GM10847 (cell line): Measurements from ENCODE around the gene IFT20.
A peak's percentile ranks its signal among the peaks of the same experiment; 100 is the strongest.

Source experiments
- POLR2A ChIP-seq: IDR thresholded peaks from 2 replicates; pipeline ENCODE4 v1.6.1; 2011; ENCODE audit not compliant: insufficient read length; ENCODE audit errors: extremely low read depth

The IFT20 gene

GRCh38 chr17:28333083-28333746 lies 2.1 kb downstream of the IFT20 start:
- TF ChIP-seq POLR2A = no peak

DNA sequence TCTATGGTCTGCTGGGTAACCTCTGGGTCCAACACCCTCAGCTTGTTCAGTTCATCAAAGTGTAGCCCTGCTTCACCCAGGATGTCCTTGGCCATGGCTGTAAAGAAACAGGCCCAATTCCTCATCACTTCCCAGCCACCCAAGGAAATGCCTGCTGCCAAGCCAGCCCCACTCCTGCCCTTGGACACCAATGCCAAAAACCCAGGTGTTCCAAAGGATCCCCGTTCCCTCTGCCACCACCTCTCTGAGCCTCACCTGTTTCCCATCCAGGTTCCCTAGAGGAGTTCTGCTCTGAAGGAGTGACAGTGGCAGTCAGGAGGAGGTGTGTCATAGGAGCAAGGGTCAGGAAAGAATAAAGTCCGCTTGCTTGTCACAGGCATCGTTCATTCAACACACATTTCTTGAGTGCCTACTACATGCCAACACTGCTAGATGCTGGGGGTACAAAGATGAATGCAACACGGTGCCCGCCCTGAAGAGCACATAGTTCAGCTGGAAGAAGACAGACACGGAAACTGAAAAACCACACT lies 3.3 kb downstream of the IFT20 start:
- TF ChIP-seq POLR2A = no peak

DNA sequence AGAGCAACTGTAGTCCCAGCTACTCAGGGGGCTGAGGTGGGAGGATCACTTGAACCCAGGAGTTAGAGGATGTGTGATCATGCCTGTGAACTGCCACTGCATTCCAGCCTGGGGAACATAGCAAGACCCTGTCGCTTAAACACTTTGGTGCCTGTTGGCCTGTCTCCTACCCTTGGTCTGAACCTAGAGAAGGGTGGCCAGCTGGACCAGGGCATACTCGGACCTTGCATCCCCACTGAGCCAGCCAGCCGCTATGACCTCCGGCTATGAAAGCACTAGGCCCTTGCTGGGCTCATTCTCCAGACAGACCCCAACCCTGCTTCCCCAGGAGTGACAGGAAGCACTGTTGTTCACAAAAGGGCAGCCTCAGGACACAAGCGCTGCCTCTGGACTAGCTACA lies 4.6 kb downstream of the IFT20 start:
- TF ChIP-seq POLR2A = no peak

DNA sequence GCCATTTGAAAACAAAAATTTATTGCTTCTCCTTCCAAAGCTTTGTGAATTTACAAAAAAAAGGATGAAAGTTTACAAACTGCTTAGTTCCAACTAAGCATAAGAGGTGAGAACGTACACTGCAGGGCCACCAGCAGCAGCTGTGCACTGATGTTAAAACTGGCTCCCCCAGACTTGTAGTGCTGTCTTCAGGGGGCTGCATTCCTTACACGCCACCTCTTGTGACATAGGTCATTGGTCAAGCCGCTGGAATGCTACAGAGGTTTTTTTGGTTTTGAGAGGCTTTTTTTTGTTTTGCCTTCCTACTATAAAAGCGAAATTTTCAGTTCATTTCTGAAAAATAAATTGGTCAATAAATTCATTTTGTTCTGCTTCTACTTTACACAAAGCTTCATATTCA lies 6.9 kb downstream of the IFT20 start:
- no peak for TF ChIP-seq POLR2A

DNA sequence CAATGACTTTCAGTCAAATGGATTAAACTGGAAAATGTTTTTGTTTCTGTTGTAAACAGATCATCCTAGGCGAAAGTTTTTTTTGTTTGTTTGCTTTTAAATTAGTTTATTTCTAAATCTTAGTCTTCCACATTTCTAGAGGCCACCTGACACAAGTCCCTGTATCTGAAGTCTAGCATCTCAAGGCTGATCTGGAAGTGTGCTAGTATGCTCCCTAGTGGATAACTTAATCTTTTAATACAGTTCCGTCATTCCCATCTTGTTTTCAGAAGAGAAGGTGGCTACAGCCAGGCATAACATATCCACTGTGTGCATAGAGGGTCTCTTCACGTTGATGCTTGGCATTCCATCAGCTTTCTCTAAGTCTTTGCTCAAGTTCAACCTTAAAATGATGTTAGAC lies 7.6 kb downstream of the IFT20 start:
- TF ChIP-seq POLR2A = no peak

GRCh38 chr17:28327031-28327607 lies 8.2 kb downstream of the IFT20 start:
- no peak for TF ChIP-seq POLR2A

DNA sequence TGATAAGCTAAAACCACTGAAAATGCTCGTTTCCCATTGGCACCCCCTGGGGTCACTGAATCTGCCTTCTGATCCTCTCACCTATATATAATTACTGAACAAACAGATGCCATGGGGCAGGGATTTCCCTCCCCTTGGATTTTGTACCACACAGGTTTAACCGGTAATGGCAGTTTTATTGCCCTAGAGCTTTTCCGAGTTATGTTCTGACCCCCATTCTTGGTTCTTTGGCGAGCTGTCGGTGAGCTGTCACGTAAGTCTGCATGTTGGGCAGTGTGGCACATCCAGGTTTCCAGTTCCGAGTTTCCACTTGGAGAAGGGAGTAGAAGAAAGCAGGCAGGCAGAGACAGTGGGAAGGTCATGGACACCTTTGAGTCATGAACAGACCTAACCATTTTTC lies 9.2 kb downstream of the IFT20 start:
- TF ChIP-seq POLR2A = no peak

DNA sequence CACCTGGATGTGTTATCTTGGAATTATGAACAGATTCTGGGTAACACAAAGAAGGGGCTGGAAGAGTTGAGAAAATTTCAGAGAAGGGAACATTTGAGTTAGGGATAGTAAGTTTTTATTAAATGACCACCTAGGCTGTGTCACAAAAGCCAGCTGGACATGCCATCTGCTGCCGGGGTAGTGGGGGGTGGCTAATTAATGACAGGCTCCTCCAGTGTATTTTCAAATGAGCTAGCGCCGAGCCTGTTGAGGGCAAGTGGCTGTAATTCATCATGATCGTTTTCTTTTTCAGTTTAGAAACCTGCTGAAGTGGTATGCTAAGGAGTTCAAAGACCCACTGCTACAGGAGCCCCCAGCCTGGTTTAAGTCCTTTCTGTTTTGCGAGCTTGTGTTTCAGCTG lies 10.1 kb downstream of the IFT20 start:
- TF ChIP-seq POLR2A = no peak

- TF ChIP-seq POLR2A = no peak
Measured at GRCh38 chr17:28324781-28325180, 10.5 kb downstream of the IFT20 start.

DNA sequence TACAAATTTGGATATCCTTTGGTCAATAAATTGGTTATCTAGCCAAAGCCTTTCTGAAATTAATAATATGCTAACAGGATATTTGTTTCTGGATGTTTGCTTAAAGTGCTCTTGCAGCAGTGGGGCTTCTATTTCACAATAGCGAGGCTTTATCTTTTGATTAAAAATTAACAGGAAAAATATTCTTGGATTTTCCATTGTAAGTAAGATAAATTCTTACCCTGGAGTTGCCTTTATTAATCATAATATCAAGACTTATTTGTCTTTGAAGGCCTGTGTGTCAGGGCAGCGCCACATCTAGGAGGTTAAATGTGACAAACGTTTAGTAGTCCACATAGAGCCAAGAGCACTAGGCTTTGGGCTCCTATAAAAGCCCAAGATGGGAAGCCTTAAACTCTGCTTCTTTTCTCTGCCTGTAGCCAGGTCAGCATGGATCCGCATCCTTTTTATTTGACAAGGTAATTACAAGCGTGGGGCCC lies 11.0 kb downstream of the IFT20 start:
- TF ChIP-seq POLR2A = no peak

DNA sequence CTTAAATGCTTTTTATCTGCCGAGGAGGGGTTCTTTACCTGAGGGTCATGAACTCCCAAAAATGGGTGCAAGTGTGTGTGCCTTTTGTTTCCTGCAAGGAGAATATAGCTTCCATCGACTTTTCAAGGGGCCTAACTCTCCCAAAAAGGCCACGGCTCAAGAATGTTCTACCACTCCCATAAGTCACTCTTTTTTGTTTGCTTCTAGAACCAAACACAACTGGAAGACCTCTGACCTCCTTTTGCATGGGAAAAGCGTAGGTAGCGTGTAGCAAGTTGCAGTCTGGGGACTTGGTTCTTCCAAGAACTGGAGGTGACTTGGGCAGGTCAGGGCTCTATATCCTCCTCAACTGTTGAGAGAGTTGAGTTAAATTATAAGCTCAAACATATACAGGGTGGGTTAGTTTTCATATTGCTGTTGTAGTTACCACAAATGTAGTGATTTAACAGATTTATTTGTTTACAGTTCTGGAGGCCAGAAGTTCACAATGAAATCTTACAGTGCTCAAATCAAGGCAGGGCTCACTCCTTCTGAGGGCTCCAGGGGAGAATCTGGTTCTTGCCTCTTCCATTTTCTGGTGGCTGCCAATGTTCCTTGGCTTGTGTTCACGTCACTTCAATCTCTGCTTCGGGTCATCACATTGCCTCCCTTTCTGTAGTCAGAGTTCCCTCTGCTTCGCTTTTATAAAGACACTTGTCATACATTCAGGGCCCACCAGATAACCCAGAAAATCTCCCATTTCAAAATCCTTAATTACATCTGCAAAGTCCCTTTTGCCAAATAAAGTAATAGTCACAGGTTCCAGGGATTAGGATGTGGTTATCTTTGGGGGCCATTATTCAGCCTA lies 14.8 kb downstream of the IFT20 start:
- no peak for TF ChIP-seq POLR2A

DNA sequence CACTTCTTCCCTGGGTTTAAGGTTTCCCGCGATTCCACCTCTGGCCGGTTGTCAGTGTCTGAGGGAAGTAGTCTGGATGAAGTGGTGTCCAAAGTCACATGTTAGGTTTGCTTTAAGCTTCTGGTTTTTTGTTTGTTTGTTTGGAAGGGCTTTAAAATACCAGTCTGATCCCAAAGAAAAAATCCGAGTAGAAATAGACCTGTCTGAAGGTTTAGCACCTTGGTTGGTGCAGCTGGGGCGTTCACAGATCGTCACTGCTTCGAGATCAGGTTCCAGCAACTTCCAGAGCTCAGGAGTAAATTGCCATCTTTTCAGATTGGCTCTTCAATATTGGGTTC lies 15.7 kb downstream of the IFT20 start:
- TF ChIP-seq POLR2A = no peak

GRCh38 chr17:28318759-28319597 lies 16.3 kb downstream of the IFT20 start, which contains the start of gene TMEM97:
Gene TMEM97 (plus strand): TSS chr17:28319200. CDS start chr17:28319240, 40 bp downstream.
- peak; percentile 74 for TF ChIP-seq POLR2A

- TF ChIP-seq POLR2A = no peak
Measured at GRCh38 chr17:28317966-28318758, 17.1 kb downstream of the IFT20 start.

DNA sequence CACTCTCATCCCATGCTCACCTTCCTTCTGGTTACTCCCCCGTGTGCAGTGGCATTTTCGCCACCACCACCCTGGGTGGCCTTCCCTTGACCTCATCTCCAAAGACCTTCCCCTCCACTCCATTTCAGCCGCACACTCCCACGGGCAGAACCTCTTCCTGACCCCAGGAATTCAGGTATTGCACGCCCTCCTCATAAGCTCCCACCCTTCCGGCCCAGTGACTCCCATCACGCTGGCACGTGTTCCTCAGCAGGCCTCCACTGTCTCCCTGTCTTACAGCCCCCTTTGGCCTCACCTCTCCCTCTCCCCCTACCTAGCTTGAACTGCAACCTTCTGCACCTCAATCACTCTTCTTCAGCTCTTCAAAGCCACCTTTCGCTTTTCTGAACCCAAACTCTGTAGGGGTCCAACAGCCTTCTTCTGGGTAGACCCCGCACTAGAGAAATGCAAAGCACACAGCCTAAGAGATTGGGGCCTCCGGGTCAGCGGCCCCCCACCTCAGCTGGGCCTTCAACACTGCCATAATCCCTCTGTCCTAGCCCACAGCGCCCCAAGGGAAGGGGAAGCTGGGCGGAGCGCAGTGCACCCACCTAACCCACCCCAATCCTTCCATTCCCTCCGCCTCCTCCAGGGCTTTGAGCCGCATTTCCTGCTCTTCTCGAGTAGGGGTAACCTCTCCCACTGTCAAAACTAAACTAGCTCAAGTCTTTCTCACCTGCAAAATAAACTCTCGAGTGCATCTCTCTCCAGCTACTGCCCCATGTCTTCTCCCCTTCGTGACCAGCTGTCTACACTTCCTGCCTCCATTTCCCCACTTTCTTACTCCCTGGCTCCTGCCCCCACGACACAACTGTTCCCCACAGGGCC lies 17.9 kb downstream of the IFT20 start:
- TF ChIP-seq POLR2A = no peak
